Epithelial cell of esophagus (primary cell): ENCODE results near the gene PLA2G2C.
A peak's percentile ranks its signal among the peaks of the same experiment; 100 is the strongest.

ENCODE experiments used
- DNase-seq: peaks from one replicate; pipeline ENCODE4 v3.0.0; 2010; ENCODE audit warnings: low read depth
- H3K4me3 ChIP-seq: 2 replicates; pipeline ENCODE4 v1.5.1; 2011; ENCODE audit warnings: mild to moderate bottlenecking, low read length, control low read depth
- TF ChIP-seq, protein P1 (sequence below): IDR thresholded peaks from 2 replicates; pipeline ENCODE4 v1.5.1; 2011; ENCODE audit warnings: low read depth, mild to moderate bottlenecking, low read length, control low read depth, inconsistent platforms; ENCODE audit not compliant: insufficient read depth; ENCODE audit errors: missing control alignments

PLA2G2C gene

DNA sequence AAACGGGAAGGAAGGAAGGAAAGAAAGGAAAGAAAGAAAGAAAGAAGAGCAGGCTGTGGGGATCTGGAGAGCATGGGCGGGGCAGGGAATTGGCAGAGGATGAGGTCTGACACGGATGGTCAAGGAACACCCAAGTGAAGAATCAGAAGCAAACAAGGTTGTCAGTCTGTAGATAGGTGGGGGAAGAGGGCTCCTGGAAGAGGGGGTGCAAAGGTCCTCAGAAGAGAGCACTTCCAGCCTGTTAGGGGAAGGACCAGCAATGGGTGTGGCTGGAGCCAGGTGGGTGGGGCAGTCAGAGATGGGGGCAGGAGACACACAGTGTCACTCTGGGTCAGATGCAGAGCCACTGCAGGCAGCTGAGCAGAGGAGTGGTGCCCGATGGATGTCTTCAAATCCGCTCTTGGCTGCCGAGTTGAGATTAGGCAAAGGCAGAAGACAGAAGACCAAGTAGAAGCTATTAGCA, 11.0 kb upstream of the PLA2G2C start:
- DNase-seq: no peak
- no peak overlapping the region for H3K4me3 ChIP-seq
- TF ChIP-seq, protein P1, sequence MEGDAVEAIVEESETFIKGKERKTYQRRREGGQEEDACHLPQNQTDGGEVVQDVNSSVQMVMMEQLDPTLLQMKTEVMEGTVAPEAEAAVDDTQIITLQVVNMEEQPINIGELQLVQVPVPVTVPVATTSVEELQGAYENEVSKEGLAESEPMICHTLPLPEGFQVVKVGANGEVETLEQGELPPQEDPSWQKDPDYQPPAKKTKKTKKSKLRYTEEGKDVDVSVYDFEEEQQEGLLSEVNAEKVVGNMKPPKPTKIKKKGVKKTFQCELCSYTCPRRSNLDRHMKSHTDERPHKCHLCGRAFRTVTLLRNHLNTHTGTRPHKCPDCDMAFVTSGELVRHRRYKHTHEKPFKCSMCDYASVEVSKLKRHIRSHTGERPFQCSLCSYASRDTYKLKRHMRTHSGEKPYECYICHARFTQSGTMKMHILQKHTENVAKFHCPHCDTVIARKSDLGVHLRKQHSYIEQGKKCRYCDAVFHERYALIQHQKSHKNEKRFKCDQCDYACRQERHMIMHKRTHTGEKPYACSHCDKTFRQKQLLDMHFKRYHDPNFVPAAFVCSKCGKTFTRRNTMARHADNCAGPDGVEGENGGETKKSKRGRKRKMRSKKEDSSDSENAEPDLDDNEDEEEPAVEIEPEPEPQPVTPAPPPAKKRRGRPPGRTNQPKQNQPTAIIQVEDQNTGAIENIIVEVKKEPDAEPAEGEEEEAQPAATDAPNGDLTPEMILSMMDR: no peak

DNA sequence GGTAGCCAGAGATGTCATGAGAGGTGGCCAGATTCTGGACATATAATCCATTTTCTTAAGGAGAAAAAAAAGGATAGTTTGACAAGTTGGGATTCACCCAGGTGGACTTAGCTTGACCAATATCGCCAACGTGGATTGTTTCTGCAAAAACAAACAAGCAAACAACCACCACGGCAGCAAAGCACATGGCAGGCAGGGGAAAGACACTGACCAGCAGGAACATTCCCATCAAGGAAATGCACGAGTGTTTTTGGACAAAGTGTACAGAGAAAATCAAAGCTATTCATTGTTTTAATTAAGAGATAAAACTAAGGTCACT, 9.1 kb upstream of the PLA2G2C start:
- no peak overlapping the region for H3K4me3 ChIP-seq
- TF ChIP-seq, protein P1: no peak
- DNase-seq: no peak

DNA sequence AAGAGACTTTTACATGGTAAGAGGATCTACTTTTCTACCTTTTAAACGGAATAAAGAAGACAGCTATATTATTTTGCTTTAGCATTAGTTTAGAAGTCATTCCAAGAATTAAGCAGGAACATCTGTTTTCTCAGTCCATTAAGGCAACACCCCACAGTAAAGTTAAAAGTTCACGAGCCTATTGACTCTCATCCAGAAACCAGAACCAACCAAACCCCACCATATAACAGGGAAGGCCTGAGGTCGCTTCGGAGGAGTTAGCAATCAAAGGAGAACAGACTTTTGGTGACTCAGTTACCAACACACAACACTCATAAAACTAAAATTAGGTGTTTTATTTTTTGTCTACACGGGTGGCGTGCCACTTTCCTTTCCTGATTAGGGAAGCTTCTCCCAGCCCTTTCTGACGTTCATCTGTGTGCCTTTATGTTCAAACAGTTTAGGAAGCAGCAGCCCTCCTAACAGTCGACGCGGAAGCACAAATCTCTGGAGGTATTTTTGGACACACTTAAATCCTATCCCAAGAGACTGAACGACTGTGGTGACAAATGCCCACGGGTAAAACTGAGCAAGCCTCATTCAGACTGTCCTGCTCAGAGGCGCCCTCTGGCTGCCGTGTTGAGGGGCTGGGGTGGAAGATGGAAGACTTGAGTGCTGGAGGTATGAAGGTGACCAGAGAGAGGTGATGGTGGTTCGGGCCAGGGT, 8.6 kb upstream of the PLA2G2C start:
- DNase-seq: peak; percentile 73
- TF ChIP-seq, protein P1: peak; percentile 81
- no peak overlapping the region for H3K4me3 ChIP-seq

DNA sequence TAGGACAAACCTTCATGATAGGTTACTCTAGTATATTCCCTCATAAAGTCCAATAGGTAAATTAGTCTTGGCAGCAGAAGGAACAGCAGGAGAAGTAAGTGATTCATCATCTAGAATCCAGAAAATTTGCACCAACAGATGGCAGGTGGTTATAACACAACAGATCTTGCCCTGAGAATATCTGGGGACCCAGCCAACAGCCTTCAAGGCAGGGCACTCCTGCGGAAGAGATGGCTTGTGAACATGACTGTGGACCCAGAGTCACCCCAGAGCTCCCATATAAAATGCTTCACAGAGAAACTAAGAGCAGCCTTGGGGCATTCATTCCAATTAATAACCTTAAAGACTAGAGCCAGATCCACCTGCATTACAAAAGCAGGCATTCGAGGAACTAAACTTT, 7.9 kb upstream of the PLA2G2C start:
- peak; percentile 27 for DNase-seq
- TF ChIP-seq, protein P1: no peak
- no peak overlapping the region for H3K4me3 ChIP-seq

DNA sequence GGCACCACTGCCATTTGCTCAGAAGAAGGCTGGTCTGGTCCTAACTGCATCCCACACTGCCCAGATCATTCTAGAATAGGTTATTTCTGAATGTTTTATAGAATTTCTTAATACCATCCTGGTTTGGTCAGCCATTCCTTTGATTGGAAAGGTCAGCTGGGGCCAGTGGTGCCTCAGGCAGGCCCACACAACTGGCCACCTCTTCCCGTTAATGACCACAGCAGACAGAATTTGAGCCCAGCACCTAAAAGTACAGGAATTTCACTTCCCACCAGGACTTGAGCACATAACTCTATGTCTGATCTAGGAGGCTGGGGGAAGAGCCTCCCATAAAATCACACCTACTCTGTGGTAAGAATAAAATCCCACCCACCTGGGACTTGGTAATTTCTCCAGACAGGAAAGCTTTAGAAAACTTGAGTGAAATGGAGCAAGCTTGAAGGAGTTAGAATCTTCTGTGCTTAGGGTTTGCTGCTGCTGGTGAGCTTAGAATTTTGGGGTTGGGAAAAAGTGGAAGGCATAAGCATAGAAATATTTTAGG, 6.6 kb upstream of the PLA2G2C start:
- H3K4me3 ChIP-seq: no peak overlapping the region
- DNase-seq: no peak
- TF ChIP-seq, protein P1: no peak

GRCh38 chr1:20192364-20192763, 6.0 kb upstream of the PLA2G2C start:
- DNase-seq: peak; percentile 33
- TF ChIP-seq, protein P1: no peak
- no peak overlapping the region for H3K4me3 ChIP-seq
